ENCODE results near the gene SH3BGRL2. TPM values are rescaled to one million over a fixed set of nuclear protein-coding genes. Genes with fewer than 3 reads are reported as not detected.

Gene SH3BGRL2
- total RNA-seq, 1 experiment from 2014 or later: 5.2 TPM

- no peak for DNase-seq (ENCODE audit: low read depth, low spot score)
- no peaks in the 10 kb centered on the region for H3K36me3 ChIP-seq (ENCODE audit: control insufficient read depth in 1 of 2, insufficient read depth in 2 of 2, low read length in 2 of 2)
- H4K20me1 ChIP-seq (ENCODE audit: insufficient read depth): no peaks in the 10 kb centered on the region
- H3K27me3 ChIP-seq (ENCODE audit: insufficient read depth, low read length): no peaks in the 10 kb centered on the region
- BruUV-seq (replicated peaks): no TSS peak
- RAD21 ChIA-PET (ENCODE audit: low non-redundant PET in 1 of 2, low total read pairs in 2 of 2, uncharacterized antibody in 2 of 2, unreplicated experiment in 2 of 2): no interaction called here
- intact Hi-C loops (cut with micrococcal nuclease): no loop called here
- no peak overlapping the region for H3K4me3 ChIP-seq (replicated peaks in 1 of 2; ENCODE audit: low read depth in 1 of 2, low read length in 2 of 2)
- H3K9ac ChIP-seq (ENCODE audit: low read length): no peak overlapping the region
- POLR2A ChIA-PET: no interaction called here
- no peak for TF ChIP-seq RAD21 (IDR thresholded peaks at IDR 0.05; ENCODE audit: low read depth)
- TF ChIP-seq, protein P1, sequence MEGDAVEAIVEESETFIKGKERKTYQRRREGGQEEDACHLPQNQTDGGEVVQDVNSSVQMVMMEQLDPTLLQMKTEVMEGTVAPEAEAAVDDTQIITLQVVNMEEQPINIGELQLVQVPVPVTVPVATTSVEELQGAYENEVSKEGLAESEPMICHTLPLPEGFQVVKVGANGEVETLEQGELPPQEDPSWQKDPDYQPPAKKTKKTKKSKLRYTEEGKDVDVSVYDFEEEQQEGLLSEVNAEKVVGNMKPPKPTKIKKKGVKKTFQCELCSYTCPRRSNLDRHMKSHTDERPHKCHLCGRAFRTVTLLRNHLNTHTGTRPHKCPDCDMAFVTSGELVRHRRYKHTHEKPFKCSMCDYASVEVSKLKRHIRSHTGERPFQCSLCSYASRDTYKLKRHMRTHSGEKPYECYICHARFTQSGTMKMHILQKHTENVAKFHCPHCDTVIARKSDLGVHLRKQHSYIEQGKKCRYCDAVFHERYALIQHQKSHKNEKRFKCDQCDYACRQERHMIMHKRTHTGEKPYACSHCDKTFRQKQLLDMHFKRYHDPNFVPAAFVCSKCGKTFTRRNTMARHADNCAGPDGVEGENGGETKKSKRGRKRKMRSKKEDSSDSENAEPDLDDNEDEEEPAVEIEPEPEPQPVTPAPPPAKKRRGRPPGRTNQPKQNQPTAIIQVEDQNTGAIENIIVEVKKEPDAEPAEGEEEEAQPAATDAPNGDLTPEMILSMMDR (IDR thresholded peaks at IDR 0.05 in 2 of 3, conservative IDR thresholded peaks at IDR 0.05 in 1 of 3; ENCODE audit: borderline replicate concordance in 1 of 3, insufficient read depth in 1 of 3, low read depth in 2 of 3, low read length in 2 of 3): no peak
- no peak for TF ChIP-seq SRF (IDR thresholded peaks at IDR 0.05; ENCODE audit: low read depth)
- no peak for TF ChIP-seq JUND (IDR thresholded peaks at IDR 0.05)
- TF ChIP-seq CBX3 (IDR thresholded peaks at IDR 0.05; ENCODE audit: low read depth): no peak
- no peak for TF ChIP-seq POLR2AphosphoS5 (IDR thresholded peaks at IDR 0.05; ENCODE audit: low read depth, low read length)
- TF ChIP-seq TCF7L2 (IDR thresholded peaks at IDR 0.05; ENCODE audit: borderline replicate concordance, extremely low read depth, insufficient read depth, insufficient read length): no peak
- TF ChIP-seq ZNF274 (IDR thresholded peaks at IDR 0.05; ENCODE audit: low read depth, low read length): no peak
- no peak for TF ChIP-seq EGR1 (IDR thresholded peaks at IDR 0.05; ENCODE audit: low read depth)
- no peak for TF ChIP-seq POLR2A (IDR thresholded peaks at IDR 0.05; ENCODE audit: borderline replicate concordance, extremely low read depth, insufficient read depth, insufficient read length)
- no peak for TF ChIP-seq ELF1 (IDR thresholded peaks at IDR 0.05; ENCODE audit: borderline replicate concordance, low read depth)
- no peak for TF ChIP-seq EZH2 (IDR thresholded peaks at IDR 0.05)
- no peak for TF ChIP-seq ZFX (IDR thresholded peaks at IDR 0.05)
- TF ChIP-seq SIN3A (IDR thresholded peaks at IDR 0.05; ENCODE audit: low read depth): no peak
- TF ChIP-seq, protein P2, sequence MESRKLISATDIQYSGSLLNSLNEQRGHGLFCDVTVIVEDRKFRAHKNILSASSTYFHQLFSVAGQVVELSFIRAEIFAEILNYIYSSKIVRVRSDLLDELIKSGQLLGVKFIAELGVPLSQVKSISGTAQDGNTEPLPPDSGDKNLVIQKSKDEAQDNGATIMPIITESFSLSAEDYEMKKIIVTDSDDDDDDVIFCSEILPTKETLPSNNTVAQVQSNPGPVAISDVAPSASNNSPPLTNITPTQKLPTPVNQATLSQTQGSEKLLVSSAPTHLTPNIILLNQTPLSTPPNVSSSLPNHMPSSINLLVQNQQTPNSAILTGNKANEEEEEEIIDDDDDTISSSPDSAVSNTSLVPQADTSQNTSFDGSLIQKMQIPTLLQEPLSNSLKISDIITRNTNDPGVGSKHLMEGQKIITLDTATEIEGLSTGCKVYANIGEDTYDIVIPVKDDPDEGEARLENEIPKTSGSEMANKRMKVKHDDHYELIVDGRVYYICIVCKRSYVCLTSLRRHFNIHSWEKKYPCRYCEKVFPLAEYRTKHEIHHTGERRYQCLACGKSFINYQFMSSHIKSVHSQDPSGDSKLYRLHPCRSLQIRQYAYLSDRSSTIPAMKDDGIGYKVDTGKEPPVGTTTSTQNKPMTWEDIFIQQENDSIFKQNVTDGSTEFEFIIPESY (IDR thresholded peaks at IDR 0.05; ENCODE audit: extremely low read depth, insufficient replicate concordance, low read length): no peak
- no peak for TF ChIP-seq SP1 (IDR thresholded peaks at IDR 0.05; ENCODE audit: low read depth)
- no peak for TF ChIP-seq YY1 (IDR thresholded peaks at IDR 0.05; ENCODE audit: extremely low read depth, insufficient replicate concordance, low read depth, low read length)
- TF ChIP-seq ATF3 (IDR thresholded peaks at IDR 0.05): no peak
- TF ChIP-seq FOSL1 (IDR thresholded peaks at IDR 0.05; ENCODE audit: low read depth): no peak
- TF ChIP-seq, protein P3, sequence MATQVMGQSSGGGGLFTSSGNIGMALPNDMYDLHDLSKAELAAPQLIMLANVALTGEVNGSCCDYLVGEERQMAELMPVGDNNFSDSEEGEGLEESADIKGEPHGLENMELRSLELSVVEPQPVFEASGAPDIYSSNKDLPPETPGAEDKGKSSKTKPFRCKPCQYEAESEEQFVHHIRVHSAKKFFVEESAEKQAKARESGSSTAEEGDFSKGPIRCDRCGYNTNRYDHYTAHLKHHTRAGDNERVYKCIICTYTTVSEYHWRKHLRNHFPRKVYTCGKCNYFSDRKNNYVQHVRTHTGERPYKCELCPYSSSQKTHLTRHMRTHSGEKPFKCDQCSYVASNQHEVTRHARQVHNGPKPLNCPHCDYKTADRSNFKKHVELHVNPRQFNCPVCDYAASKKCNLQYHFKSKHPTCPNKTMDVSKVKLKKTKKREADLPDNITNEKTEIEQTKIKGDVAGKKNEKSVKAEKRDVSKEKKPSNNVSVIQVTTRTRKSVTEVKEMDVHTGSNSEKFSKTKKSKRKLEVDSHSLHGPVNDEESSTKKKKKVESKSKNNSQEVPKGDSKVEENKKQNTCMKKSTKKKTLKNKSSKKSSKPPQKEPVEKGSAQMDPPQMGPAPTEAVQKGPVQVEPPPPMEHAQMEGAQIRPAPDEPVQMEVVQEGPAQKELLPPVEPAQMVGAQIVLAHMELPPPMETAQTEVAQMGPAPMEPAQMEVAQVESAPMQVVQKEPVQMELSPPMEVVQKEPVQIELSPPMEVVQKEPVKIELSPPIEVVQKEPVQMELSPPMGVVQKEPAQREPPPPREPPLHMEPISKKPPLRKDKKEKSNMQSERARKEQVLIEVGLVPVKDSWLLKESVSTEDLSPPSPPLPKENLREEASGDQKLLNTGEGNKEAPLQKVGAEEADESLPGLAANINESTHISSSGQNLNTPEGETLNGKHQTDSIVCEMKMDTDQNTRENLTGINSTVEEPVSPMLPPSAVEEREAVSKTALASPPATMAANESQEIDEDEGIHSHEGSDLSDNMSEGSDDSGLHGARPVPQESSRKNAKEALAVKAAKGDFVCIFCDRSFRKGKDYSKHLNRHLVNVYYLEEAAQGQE (IDR thresholded peaks at IDR 0.05; ENCODE audit: low read depth): no peak
- no peak for ATAC-seq
- H3K79me2 ChIP-seq (ENCODE audit: insufficient read depth, low read length): no peaks in the 10 kb centered on the region
- no peaks in the 10 kb centered on the region for H3K9me2 ChIP-seq (ENCODE audit: insufficient read depth)
- no peak overlapping the region for H3K27ac ChIP-seq (ENCODE audit: low read depth, low read length)
- H3K9me3 ChIP-seq (ENCODE audit: control insufficient read depth in 1 of 2, insufficient read depth in 1 of 2, low read depth in 1 of 2, low read length in 2 of 2): no peaks in the 10 kb centered on the region
- no peak overlapping the region for H2AFZ ChIP-seq (ENCODE audit: low read depth, low read length, poor library complexity, severe bottlenecking)
- no peaks in the 10 kb centered on the region for H3K4me1 ChIP-seq (ENCODE audit: control insufficient read depth in 1 of 2, insufficient read depth in 2 of 2, low read length in 2 of 2)
- CTCF ChIA-PET: no interaction called here
- H3K4me2 ChIP-seq (ENCODE audit: low read length): no peak overlapping the region
Observed at GRCh38 chr6:79589701-79590100, 41.4 kb upstream of the SH3BGRL2 start.

All from HCT116 (cell line).